Fibroblast of peridontal ligament (primary cell): ENCODE results near the gene IGFBP6.

ENCODE experiments used
- DNase-seq: peaks from one replicate; pipeline ENCODE4 v3.0.0-alpha.2; 2010; ENCODE audit errors: extremely low read depth

The IGFBP6 gene

DNA sequence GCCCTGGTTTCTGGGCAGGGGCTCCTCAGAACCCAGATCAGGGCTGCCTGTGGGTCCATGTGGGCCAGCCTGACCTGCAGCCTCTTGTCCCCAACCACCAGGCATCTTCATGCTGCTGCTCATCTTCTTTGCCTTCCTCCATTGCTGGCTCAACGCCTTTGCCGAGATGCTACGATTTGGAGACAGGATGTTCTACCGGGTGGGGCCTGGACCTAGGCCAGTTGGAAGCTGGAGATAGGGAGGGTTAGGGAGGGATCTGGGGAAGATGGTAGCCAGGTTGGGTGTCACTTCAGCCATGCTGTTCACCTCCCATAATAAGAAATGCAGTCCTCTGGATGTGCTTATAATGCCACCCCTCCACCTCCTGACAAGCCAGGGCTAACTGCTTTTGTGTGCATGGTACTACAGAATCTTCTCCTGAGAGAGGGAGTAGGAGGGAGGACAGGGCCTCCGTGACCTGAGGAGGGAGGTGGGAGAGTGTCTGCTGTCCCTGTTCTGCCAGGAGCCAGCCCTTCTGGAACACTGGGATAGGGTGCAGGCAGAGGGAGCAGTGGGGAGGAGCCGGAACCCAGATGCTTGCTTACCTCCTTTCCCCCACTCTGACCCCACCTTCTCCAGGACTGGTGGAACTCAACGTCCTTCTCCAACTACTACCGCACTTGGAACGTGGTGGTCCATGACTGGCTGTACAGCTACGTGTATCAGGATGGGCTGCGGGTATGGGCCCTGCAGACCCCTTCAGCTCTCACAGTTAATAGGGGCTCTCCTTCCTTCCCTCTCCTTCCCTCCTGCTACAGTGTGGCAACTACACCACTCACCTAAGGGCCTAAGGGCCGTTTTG, 23.4 kb downstream of the IGFBP6 start:
- no peak for DNase-seq

- DNase-seq: no peak
Measured at GRCh38 chr12:53122961-53123468, 25.5 kb downstream of the IGFBP6 start.

GRCh38 chr12:53123578-53124351, 26.3 kb downstream of the IGFBP6 start:
- DNase-seq: peak; percentile 18

GRCh38 chr12:53124352-53124723, 26.9 kb downstream of the IGFBP6 start:
- DNase-seq: no peak

DNA sequence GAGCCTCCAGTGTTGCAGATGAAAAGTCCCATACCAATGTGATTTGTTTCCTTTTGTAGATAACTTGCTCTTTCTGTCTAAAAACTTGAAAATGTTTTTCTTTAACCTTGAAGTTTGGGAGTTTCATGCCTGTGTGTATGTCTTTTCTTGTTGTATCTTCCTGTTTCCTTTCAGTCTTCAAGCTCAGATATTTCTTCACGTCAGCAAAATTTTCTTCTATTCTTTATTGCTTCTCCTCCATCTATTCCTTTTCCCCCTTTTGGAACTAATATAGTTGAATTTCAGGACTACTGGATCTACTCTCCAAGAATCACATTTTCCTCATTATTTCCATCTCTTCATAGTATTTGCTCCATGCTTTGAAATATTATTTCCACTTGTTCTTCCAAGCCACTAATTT, 29.7 kb downstream of the IGFBP6 start:
- no peak for DNase-seq

- no peak for DNase-seq
Measured at GRCh38 chr12:53128780-53129569, 31.5 kb downstream of the IGFBP6 start.

DNA sequence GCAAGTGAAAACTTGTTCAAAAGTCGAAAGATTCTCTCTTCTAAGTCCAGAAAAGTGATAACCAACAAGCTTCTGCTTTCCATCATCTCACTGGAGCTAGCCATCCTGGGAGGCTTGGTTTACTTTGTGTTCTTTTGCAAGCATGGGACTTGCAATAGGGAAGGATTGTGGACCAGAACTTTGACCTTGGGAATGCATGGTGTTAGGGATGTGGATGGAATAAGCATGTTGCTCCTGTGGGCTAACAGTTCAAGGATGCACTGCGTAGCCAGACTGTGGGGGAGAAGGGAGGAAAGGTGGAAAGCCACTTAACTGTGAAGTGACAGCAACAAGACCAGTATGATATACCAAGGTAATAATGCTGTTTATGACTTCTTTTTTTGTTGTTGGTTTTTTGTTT, 34.4 kb downstream of the IGFBP6 start:
- no peak for DNase-seq

GRCh38 chr12:53133722-53134121, 36.3 kb downstream of the IGFBP6 start:
- no peak for DNase-seq

GRCh38 chr12:53143355-53143754, 45.9 kb downstream of the IGFBP6 start:
- DNase-seq: no peak

- DNase-seq: peak; percentile 86
Measured at GRCh38 chr12:53145383-53146260, 48.2 kb downstream of the IGFBP6 start.

GRCh38 chr12:53147181-53147580, 49.7 kb downstream of the IGFBP6 start:
- no peak for DNase-seq

DNA sequence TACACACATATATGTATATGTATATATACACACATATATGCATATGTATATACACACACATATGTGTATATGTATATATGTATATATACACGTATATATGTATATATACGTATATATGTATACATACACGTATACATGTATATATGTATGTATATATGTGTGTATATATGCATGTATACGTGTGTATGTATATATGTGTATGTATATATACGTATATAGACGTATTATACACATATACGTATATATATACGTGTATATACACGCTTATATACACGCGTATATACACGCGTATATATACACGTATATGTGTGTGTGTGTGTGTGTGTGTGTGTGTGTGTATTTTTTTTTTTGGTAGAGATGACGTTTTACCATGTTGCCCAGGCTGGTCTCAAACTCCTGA, 50.2 kb downstream of the IGFBP6 start:
- DNase-seq: no peak

GRCh38 chr12:53151039-53151438, 53.6 kb downstream of the IGFBP6 start:
- no peak for DNase-seq
